ENCODE results near the gene UGT1A9. TPM values are rescaled to one million over a fixed set of nuclear protein-coding genes. Genes with fewer than 3 reads are reported as not detected.
A peak's percentile ranks its signal among the peaks of the same experiment; 100 is the strongest.
"Not testable (repeated sequence)": the region's sequence is repeated elsewhere in the genome, so short reads cannot be mapped to it uniquely, and the experiment has no call there.

UGT1A9 gene
- total RNA-seq, 1 donor from 2014 or later: 1.5 TPM

DNA sequence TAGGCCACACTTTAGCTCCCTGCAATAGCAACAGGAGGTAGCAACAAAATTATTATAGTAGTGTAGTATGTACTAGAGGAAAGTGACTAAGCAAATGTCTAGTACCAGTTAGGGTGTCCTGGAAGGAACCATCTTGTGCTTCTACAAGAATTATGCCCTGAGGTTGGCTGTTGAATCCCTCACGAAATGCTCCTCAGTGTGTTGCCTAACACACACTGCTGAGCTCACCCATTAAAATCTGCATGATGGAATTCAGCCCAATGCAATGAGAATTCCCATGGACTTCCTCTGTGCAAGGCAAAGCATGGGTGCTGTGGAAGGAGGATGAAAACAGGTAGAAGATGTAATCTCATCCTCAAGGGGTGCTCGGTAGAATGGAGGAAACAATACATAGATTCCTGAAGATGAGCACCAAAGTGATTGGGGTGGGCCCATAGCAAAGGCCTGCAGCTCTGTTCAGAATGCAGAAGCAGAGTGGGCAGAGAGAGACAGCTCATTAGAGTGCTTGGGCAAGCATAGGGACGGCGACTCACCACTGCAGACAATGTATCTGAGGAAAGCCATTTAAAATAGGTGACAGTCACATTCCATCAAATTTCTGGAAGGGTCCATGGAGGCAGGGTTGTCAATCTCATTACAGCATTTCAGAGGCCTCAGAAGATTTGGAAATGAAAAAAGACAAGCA lies 8.8 kb downstream of the UGT1A9 start:
- DNase-seq (ENCODE audit: low spot score): no peak

DNA sequence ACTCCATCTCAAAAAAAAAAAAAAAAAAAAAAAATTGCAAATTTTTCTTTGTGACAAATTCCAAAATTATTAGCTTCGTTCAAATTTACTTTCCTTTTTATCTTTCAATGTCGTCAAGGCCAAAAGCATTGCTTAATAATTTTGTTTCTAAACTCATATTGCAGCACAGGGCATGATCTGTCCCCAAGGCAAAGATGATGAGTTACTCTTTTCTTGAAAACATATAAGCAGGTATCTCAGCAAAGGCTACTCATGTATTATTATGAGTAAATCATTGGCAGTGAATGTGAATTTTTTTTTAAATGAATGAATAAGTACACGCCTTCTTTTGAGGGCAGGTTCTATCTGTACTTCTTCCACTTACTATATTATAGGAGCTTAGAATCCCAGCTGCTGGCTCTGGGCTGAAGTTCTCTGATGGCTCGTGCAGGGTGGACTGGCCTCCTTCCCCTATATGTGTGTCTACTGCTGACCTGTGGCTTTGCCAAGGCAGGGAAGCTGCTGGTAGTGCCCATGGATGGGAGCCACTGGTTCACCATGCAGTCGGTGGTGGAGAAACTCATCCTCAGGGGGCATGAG lies 9.9 kb downstream of the UGT1A9 start, which contains the start of gene UGT1A7:
TSS of gene UGT1A7 (plus strand) at position 381 of the 579 bp plus-strand sequence. CDS start at position 418, 37 bp downstream.
- no peak for DNase-seq (ENCODE audit: low spot score)

DNA sequence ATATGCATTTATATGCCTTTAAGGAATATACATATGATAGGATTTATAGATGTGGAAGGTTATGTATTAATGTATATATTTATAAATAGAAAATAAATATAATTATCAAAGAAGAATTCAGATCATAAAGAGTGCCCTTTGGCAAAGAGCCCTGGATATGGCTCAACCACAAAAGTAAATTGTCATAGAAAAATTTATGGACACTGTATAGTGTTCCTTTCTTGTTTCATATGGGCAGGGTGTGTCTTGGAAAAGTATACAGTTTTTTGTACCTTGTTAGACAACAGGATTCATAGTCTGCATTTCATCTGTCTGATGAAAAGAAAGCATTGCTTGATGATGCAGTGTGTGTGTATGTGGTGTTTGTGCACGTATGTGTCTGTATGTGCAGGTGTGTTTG lies 12.9 kb downstream of the UGT1A9 start:
- no peak for DNase-seq (ENCODE audit: low spot score)

DNA sequence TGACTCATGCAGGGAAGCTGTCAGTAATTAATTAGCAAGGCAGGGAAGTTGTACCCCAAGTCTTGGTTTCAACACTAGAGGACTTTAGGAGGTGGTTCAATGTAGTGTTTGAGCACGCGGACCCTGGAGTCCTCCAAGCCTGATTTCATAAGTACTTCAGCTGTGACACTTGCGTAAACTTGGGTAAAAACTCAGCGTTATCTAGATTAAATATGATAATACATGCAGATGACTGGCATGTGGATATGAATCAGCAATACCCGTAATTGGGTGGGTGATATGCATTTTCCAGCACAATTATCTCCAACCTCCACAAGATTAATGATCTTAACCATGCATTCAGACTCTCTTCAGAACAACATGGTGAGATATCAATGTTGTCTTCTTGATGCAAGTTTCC lies 15.2 kb downstream of the UGT1A9 start:
- no peak for DNase-seq (ENCODE audit: low spot score)

DNA sequence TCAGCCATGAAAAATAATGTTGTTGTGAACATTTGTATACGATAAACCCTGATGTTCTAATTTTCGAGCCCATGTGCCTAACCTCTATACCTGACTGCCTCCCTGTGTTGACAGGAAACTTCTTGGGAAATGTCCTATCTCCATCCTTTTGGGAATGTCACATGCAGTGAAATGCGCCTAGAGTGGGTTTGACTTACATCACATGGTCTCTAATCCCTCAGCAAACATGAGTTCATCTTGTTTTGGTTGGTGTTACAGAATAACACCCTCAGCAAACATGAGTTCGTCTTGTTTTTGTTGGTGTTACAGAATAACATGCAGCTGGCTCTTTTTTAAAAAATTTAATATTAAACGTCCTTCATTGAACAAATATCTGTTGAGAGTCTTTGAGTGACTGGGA lies 16.6 kb downstream of the UGT1A9 start:
- no peak for DNase-seq (ENCODE audit: low spot score)

DNA sequence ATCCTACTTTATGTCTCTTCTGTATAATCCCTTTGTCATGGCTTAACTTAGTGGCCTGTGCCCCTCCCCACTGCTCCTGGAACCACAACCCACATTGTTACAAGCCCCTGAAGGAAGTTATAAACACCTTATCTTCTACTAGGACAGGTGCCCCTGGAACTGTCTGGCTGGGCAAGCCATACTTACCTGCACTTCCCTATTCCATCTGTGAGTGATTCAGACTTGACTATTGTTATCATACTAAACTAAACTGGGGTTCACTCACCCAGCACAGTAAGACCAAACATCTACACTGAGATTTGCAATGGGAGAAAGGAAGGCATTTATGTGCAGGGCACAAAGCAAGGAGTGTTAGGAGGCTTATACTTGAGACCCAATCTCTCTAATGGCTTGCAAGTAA lies 17.3 kb downstream of the UGT1A9 start:
- no peak for DNase-seq (ENCODE audit: low spot score)

DNA sequence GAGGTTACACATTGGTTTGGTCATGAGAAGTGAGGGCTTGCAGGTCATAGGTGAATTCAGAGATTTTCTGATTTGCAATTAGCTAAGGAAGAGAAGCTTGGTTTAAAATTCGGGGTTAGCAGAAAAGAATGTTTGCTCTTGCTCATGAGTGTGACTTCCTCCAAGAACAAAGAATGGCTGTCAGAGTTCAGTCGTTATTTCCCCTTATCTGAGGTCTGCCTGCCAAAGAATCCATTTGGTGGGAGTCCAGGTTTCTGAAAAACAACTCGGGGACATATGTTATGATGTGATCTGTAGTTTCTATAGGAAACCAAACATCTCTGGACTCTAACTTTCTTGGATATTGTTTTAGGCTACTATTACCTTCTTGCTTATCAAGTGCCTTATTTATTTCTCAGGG lies 17.8 kb downstream of the UGT1A9 start:
- DNase-seq (ENCODE audit: low spot score): no peak

DNA sequence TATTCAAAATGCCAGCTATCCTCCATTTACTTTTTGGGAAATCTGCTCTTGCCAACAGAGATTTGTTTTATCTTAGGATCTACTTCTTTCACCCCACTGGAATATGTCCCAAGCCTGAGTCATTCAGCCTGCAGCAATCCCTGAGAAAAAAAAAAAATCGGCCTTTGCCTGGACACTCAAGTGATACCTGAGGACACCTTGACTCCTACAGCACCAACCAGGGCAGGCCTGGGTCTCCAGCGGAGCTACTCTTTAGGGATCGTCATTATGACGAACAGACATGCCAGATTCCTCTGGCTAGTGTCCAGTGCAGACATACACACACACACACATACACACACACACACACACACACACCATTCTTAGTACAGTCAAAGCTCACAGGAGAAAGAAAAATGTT lies 18.7 kb downstream of the UGT1A9 start:
- no peak for DNase-seq (ENCODE audit: low spot score)

DNA sequence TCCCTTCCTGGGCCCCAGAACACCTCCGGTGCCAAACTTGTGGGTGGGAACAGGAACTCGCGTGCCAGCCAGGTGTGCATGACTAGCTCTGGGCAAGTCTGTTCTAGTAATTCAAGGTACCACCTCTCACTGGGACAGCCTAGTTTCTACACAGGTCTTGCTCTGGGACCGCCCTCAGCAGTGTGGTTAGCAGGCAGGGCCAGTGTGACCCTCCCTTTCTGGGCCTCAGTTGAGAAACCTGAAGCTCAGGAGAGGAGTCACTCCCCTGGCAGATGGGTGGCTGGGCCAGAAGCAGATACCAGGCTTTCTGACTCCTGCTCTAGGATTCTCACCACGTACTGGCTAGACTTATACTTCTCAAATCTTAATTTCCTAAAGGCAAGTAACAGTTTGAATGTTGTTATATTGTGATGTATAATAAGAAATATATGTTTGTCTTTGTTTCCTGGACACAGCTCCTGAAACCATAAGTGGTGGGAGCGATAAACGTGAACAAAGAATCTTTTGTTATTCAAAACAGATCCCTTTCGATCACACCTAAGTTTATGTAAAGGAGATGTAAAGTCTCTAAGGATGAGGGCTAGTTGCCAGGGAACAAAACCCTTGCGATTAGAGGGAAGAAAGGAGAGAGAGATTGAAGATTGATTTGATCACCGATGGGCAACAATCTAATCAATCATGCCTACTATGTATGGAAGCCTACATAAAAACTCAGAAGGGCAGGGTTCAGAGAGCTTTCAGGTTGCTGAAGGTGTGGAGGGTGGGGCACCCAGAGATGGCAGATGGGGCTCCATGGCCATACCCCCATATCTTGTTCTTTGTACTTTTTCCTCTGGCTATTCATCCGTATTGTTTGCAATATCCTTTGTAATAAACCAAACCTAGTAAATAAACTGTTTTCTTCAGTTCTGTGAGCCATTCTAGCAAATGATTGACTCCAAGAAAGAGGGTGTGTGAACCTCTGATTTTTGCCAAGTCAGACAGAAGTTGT lies 20.0 kb downstream of the UGT1A9 start:
- peak; percentile 91 for DNase-seq (ENCODE audit: low spot score)

DNA sequence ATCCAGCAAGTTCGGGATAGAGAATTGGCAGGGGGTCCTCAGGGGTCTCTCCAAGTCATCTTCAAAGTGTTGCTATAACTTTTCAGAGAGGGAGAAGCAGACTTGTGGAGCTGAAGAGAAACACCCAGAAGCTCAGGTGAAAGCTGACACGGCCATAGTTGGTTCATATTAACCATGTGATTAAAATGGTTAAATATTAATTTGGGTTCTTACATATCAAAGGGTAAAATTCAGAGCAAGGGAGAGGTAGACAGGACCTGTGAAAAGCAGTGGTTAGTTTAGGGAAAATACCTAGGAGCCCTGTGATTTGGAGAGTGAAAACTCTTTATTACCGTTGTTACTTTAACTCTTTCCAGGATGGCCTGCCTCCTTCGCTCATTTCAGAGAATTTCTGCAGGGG lies 20.9 kb downstream of the UGT1A9 start, which contains the start of gene UGT1A6:
TSS of gene UGT1A6 (plus strand) at position 243 of the 400 bp plus-strand sequence. CDS start at position 358, 115 bp downstream.
- DNase-seq (ENCODE audit: low spot score): no peak

DNA sequence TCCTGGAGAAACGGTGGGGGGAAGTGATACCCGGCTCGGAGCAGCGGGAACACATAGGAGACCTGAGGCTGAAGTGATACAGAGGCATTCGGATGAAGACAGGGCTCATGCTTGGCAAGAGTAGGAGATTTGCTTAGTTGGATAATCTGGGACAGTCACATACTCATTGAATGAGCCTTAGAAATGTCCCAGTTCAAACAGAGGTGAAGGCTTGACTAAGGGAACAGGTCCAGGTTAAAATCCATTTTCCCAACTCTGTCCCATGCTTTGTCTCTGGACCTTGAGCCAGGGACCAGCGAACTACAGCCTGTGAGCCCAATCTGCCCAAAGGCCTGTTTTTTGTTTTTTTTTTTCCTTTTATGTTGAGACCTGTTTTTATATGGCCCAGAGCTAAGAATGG lies 22.3 kb downstream of the UGT1A9 start:
- no peak for DNase-seq (ENCODE audit: low spot score)

DNA sequence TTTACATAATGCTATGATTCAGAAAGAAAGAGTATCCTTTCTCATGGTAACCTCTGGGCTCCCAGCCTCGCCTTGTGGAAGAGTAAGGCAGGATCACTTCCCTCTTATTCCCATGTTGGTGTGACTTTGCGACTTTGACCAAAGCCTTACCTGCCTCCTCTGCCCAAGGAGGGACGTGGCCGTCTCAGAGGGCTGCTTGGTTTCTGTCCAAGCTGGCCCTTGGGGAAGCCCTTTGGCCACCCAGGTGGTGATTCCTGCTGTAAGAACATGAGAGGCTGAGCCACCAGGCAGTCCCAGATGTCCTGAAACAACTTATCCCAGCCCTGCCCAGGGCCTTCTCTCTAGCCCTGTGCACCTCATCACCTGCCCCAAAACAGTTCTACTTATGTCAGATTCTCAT lies 27.0 kb downstream of the UGT1A9 start:
- DNase-seq (ENCODE audit: low spot score): no peak

DNA sequence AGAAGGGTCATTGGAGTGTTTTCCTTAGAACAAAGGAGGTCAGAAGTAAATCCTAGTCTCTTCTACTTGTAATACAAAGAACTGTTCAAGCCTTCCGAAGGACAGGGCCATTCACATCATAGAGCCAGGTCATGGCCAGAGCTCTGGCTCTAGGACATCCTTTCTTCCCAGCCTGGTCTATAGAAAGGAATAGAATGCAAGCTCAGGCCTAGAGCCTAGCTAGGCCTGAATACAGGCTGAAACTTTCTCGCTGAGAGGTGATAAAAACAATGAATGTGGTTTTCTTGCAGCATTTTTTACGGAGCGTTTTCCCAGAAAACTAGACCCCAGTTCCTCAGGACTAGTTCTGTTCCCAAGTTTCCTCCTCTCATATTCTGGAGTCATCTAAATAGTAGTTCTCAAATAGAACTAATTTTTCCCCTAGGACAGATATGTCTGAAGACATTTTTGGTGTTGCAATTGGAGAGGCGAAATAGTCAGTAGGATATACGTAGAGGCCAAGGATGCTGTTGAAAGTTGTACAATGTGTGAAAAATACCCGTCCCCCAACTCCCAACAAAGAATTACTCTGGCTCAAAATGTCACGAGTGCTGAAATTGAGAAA lies 27.8 kb downstream of the UGT1A9 start:
- no peak for DNase-seq (ENCODE audit: low spot score)

DNA sequence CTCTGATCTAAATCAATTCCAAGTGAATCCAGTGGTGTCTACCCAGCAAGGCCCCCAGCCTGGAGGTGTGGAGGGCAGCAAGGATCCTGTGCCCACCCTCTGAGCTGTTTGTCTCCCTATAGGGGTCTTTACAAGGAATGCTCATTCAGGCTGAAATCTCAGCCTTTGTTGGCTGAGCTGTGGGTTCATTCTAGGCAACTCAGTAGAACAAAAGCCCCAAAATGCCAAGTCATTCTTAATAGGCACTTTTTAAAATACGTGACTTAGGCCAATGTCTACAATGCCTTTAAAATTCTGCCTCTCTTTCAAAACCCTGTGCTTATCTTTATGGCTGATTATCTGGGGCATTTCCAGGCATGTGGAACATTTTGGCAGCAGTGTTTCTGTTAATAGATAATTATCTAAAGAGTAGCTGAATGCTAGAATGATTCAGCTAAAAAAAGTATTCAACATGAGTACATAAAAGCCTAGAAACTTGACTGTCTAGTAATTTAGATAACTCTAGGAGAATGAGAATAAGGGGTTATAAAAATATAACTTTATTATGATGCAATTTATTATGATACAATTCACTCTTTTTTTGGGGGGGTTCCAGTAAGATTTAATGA lies 28.4 kb downstream of the UGT1A9 start:
- DNase-seq (ENCODE audit: low spot score): peak; percentile 66

DNA sequence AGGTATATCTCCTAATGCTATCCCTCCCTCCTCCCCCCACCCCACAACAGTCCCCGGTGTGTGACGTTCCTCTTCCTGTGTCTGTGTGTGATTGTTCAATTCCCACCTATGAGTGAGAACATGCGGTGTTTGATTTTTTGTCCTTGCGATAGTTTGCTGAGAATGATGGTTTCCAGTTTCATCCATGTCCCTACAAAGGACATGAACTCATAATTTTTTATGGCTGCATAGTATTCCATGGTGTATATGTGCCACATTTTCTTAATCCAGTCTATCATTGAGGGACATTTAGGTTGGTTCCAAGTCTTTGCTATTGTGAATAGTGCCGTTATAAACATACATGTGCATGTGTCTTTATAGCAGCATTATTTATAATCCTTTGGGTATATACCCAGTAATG lies 29.1 kb downstream of the UGT1A9 start:
- not testable (repeated sequence) for DNase-seq (ENCODE audit: low spot score)

DNA sequence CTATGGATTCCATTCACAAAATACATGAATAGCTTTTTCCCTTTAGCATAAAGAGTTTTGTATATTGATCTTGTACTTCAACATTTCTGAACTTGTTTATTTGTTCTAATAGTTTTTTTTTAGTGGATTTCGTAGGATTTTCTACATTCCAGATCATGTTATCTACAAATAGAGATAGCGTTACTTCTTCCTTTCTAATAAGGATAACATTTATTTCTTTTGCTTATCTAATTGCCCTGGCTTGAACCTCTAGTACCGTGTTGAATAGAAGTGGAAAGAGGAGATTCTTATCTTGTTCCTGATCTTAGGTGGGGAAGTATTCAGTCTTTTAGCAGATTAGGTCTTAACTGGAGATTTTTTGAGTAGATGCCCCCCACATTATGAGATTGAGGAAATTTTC lies 30.5 kb downstream of the UGT1A9 start:
- no peak for DNase-seq (ENCODE audit: low spot score)

DNA sequence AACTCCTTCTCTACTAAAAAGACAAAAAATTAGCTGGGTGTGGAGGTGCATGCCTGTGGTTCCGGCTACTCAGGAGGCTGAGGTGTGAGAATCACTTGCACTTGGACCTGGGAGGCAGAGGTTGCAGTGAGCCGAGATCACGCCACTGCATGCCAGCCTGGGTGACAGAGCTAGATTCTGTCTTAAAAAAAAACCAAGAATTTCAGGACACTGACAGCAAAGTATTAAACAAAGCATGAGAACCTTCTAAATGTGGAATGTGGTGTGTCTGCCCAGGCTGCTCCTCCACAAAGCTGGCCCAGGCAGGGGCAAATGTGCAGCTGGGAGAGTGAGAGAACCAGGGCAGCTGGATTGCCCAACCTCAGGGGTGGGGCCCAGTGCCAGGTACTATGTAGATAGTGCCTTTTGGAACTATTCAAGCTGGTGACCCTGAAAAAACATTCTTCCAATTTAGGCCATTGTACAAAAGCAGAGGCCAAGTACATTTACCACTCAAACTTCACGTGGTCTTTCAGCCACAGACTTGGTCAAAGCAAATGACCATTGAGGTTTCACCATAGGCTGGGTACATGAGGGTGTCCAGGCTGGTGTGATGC lies 34.3 kb downstream of the UGT1A9 start:
- DNase-seq (ENCODE audit: low spot score): peak; percentile 65

DNA sequence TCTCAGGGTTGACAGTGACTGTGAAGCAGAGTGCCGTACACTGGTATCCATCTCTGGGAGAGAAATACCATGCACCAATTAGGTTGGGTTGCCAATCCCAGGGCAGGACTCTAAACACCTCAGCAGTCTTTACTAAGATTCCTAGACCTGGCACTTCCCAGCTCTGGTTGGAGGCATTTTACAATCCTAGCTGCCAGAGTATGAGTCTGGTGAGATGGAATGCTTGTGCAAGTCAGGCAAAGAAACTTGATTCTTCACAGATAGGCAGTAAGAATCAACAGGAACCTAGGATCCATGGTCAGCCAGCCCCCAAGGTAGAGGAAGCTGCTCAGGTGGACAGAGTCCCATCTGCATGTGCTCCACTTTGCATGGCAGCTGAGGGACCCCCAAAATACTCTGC lies 35.0 kb downstream of the UGT1A9 start:
- DNase-seq (ENCODE audit: low spot score): no peak

DNA sequence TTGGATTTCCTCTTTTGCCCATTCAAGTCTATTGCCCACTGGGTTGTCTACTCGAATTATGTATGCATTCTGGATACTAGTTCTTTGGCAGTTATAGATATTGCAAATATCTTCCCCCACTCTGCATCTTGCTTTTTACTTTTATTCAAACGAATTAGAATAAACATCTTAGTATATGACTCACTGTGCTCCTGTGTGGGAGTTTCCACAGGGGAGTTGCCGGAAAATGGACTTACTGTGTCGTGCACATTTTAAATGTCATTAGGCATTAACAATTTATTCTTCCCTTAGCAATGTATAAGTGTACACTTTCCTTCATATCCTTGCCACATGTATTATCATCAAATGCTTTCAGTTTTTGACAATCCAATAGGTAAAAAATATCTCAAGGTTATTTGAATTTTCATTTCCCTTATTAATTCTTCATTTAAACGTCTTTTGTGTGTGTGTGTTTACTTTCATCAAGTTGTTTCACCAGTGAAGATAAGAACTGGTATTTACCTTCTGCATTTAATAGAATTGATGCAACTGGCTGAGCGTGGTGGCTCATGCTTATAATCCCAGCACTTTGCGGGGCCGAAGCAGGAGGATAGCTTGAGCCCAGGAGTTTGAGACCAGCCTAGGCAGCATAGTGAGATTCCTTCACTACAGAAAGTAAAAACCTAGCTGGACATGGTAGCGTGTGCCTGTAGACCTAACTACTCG lies 36.4 kb downstream of the UGT1A9 start:
- no peak for DNase-seq (ENCODE audit: low spot score)

DNA sequence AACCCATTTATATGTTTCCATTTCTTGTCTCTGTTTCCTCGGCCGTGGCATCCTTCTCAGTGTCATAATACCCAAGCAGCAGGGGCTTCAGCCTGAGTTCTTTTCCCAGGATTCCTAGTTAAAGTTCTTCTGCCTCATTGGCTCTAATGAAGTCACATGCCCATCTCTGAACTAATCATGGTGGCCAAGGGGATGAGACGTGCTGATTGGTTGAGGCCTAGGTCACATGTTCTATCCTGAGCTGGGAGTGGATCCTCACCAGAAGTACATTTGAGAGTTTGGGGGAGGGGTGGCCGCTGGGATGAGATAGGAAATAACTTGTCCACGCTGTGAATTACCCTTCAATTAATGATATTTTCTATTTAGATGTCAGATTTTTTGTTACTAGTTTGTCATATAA lies 37.2 kb downstream of the UGT1A9 start:
- DNase-seq (ENCODE audit: low spot score): no peak

Data from ureter (tissue), 1 donor.